GM23338 (cell line): ENCODE measurements around the gene NELFA.

ENCODE experiments used
- EZH2 ChIP-seq: fragments of 200-600 bp; sonication (generic); IDR thresholded peaks from one replicate; pipeline ENCODE4 v1.8.0; 2017; ENCODE audit warnings: antibody characterized with exemption, mild to moderate bottlenecking, low read depth; ENCODE audit not compliant: unreplicated experiment
- EZH2phosphoT487 ChIP-seq: fragments of 200-600 bp; sonication (generic); IDR thresholded peaks from one replicate; pipeline ENCODE4 v1.8.1; 2018; ENCODE audit warnings: antibody characterized with exemption; ENCODE audit not compliant: unreplicated experiment
- STAT1 ChIP-seq: IDR thresholded peaks from one replicate; pipeline ENCODE4 v1.6.1; 2016; ENCODE audit warnings: antibody characterized with exemption; ENCODE audit not compliant: unreplicated experiment
- TF ChIP-seq, protein P1 (sequence below), 2 experiments: fragments of 200-600 bp in 1 of 2; sonication (generic) in 1 of 2; conservative IDR thresholded peaks; 2 replicates each; pipeline versions ENCODE4 v1.5.1 to v1.6.1; 2016 to 2017; ENCODE audit warnings: antibody characterized with exemption in 2 of 2, low read depth in 2 of 2, mild to moderate bottlenecking in 2 of 2, moderate library complexity in 1 of 2
- TF ChIP-seq, protein P2 (sequence below): IDR thresholded peaks from one replicate; pipeline ENCODE4 v1.6.1; 2018; ENCODE audit warnings: antibody characterized with exemption; ENCODE audit not compliant: unreplicated experiment
- TF ChIP-seq, protein P3 (sequence below): IDR thresholded peaks from 2 replicates; pipeline ENCODE4 v1.6.1; 2016; ENCODE audit warnings: antibody characterized with exemption

DNA sequence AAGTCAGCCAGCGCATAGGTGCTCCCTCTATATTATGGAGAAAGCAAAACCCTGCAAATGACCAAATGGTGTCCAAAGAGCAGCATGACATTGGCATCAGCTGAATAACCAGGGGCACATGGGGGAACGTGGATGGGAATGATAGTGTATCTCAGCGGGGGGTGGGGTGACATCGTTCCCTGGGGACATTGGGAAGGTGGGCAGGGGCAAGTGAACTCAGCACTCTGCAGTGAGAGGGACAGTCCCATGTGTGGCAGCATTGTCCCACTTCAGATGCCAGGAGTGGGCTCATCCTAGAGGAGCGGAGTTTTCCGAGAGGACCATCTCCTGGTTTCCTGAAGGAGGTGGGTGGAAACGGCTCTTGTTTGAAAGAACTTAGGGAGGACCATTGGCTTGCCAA is 64.8 kb downstream of the NELFA start:
- TF ChIP-seq, protein P1, sequence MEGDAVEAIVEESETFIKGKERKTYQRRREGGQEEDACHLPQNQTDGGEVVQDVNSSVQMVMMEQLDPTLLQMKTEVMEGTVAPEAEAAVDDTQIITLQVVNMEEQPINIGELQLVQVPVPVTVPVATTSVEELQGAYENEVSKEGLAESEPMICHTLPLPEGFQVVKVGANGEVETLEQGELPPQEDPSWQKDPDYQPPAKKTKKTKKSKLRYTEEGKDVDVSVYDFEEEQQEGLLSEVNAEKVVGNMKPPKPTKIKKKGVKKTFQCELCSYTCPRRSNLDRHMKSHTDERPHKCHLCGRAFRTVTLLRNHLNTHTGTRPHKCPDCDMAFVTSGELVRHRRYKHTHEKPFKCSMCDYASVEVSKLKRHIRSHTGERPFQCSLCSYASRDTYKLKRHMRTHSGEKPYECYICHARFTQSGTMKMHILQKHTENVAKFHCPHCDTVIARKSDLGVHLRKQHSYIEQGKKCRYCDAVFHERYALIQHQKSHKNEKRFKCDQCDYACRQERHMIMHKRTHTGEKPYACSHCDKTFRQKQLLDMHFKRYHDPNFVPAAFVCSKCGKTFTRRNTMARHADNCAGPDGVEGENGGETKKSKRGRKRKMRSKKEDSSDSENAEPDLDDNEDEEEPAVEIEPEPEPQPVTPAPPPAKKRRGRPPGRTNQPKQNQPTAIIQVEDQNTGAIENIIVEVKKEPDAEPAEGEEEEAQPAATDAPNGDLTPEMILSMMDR (conservative IDR thresholded peaks at IDR 0.05; ENCODE audit: low read depth in 2 of 2): peak in 1 of 2 experiments; percentile 19; a peak in 1 of 4 replicates
- TF ChIP-seq EZH2phosphoT487 (no peak), EZH2 (no peak), STAT1 (no peak)
- TF ChIP-seq, protein P2, sequence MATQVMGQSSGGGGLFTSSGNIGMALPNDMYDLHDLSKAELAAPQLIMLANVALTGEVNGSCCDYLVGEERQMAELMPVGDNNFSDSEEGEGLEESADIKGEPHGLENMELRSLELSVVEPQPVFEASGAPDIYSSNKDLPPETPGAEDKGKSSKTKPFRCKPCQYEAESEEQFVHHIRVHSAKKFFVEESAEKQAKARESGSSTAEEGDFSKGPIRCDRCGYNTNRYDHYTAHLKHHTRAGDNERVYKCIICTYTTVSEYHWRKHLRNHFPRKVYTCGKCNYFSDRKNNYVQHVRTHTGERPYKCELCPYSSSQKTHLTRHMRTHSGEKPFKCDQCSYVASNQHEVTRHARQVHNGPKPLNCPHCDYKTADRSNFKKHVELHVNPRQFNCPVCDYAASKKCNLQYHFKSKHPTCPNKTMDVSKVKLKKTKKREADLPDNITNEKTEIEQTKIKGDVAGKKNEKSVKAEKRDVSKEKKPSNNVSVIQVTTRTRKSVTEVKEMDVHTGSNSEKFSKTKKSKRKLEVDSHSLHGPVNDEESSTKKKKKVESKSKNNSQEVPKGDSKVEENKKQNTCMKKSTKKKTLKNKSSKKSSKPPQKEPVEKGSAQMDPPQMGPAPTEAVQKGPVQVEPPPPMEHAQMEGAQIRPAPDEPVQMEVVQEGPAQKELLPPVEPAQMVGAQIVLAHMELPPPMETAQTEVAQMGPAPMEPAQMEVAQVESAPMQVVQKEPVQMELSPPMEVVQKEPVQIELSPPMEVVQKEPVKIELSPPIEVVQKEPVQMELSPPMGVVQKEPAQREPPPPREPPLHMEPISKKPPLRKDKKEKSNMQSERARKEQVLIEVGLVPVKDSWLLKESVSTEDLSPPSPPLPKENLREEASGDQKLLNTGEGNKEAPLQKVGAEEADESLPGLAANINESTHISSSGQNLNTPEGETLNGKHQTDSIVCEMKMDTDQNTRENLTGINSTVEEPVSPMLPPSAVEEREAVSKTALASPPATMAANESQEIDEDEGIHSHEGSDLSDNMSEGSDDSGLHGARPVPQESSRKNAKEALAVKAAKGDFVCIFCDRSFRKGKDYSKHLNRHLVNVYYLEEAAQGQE: no peak
- TF ChIP-seq, protein P3, sequence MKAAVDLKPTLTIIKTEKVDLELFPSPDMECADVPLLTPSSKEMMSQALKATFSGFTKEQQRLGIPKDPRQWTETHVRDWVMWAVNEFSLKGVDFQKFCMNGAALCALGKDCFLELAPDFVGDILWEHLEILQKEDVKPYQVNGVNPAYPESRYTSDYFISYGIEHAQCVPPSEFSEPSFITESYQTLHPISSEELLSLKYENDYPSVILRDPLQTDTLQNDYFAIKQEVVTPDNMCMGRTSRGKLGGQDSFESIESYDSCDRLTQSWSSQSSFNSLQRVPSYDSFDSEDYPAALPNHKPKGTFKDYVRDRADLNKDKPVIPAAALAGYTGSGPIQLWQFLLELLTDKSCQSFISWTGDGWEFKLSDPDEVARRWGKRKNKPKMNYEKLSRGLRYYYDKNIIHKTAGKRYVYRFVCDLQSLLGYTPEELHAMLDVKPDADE: no peak
